PC-3 (cell line): ENCODE measurements around the gene PELI1. TPM values are rescaled to one million over a fixed set of nuclear protein-coding genes. Genes with fewer than 3 reads are reported as not detected.

Source experiments
- ATAC-seq: fragments of 200-7000 bp; cut with Tn5 transposase; 2 replicates; pipeline ENCODE4 v1.9.1; 2020; ENCODE audit warnings: mild to moderate bottlenecking, moderate library complexity
- BruUV-seq: library from RNA; stranded (reverse); fragments of 400-500 nt; replicated peaks from 2 replicates; lab custom pipeline; 2021; lab: Mats Ljungman, UMichigan
- CTCF ChIA-PET: fragments of 300-600 bp; sonication (Branson Sonifier 250); formaldehyde crosslinking; loops from one replicate; lab custom pipeline; 2022; ENCODE audit warnings: antibody characterized with exemption; lab: Charles Lee
- POLR2A ChIA-PET: fragments of 300-600 bp; sonication (Branson Sonifier 250); formaldehyde crosslinking; loops from one replicate; lab custom pipeline; 2022; ENCODE audit warnings: antibody characterized with exemption; ENCODE audit not compliant: unreplicated experiment; lab: Charles Lee
- DNase-seq: peaks from one replicate; pipeline ENCODE4 v3.0.0-alpha.2; 2015
- H2AFZ ChIP-seq: fragments of 300-600 bp; sonication (generic); 2 replicates; pipeline ENCODE4 v1.6.0; 2016; ENCODE audit warnings: antibody characterized with exemption, low read length
- H3F3A ChIP-seq: fragments of 300-600 bp; sonication (generic); one replicate; pipeline ENCODE4 v1.6.0; 2017; ENCODE audit warnings: antibody characterized with exemption, low read length, control low read depth, mild to moderate bottlenecking; ENCODE audit not compliant: unreplicated experiment
- H3K27ac ChIP-seq: fragments of 300-600 bp; sonication (generic); 2 replicates; pipeline ENCODE4 v1.5.1; 2016; ENCODE audit warnings: mild to moderate bottlenecking, low read length
- H3K27me3 ChIP-seq: fragments of 300-600 bp; sonication (generic); 2 replicates; pipeline ENCODE4 v1.6.1; 2016; ENCODE audit warnings: low read length, mixed read lengths
- H3K36me3 ChIP-seq: fragments of 300-600 bp; sonication (generic); 2 replicates; pipeline ENCODE4 v1.6.1; 2016; ENCODE audit warnings: low read depth, mixed run types, low read length, mixed read lengths
- H3K4me1 ChIP-seq: fragments of 300-600 bp; sonication (generic); 2 replicates; pipeline ENCODE4 v1.5.1; 2016; ENCODE audit warnings: low read length; ENCODE audit not compliant: insufficient read depth
- H3K4me2 ChIP-seq: fragments of 300-600 bp; sonication (generic); 2 replicates; pipeline ENCODE4 v1.6.0; 2016; ENCODE audit warnings: low read length
- H3K4me3 ChIP-seq: fragments of 300-600 bp; sonication (generic); 2 replicates; pipeline ENCODE4 v1.5.1; 2016; ENCODE audit warnings: mild to moderate bottlenecking, low read length, mixed read lengths
- H3K79me2 ChIP-seq: fragments of 300-600 bp; sonication (generic); 2 replicates; pipeline ENCODE4 v1.6.1; 2017; ENCODE audit warnings: low read length, mixed read lengths
- H3K9ac ChIP-seq: fragments of 300-600 bp; sonication (generic); 2 replicates; pipeline ENCODE4 v1.6.0; 2016; ENCODE audit warnings: mild to moderate bottlenecking, low read length
- H3K9me2 ChIP-seq: fragments of 300-600 bp; sonication (generic); replicated peaks from 2 replicates; pipeline ENCODE4 v1.6.1; 2016; ENCODE audit warnings: mixed run types, low read length, mixed read lengths
- H3K9me3 ChIP-seq: fragments of 300-600 bp; sonication (generic); 2 replicates; pipeline ENCODE4 v1.6.1; 2016; ENCODE audit warnings: low read length, mixed read lengths
- H4K20me1 ChIP-seq: fragments of 300-600 bp; sonication (generic); 2 replicates; pipeline ENCODE4 v1.6.1; 2016; ENCODE audit warnings: low read length, mixed read lengths
- EZH2 ChIP-seq: fragments of 300-600 bp; sonication (generic); IDR thresholded peaks from one replicate; pipeline ENCODE4 v1.6.1; 2017; ENCODE audit warnings: antibody characterized with exemption, mild to moderate bottlenecking, low read length; ENCODE audit not compliant: unreplicated experiment
- EZH2phosphoT487 ChIP-seq: fragments of 300-600 bp; sonication (generic); IDR thresholded peaks from 2 replicates; pipeline ENCODE4 v1.6.1; 2018; ENCODE audit warnings: mild to moderate bottlenecking, antibody characterized with exemption, low read length, borderline replicate concordance
- intact Hi-C: fragments of 100-400 bp; cut with micrococcal nuclease; formaldehyde crosslinking; loops from 2 replicates; pipeline ENCODE4 v1.9.0; 2023
- total RNA-seq: library from RNA; depleted of rRNA; stranded (reverse); fragments of >200 nt; gene quantifications from 2 replicates; pipeline ENCODE4 v1.2.3, GENCODE V29; 2014
- TF ChIP-seq, protein P1 (sequence below): fragments of 300-600 bp; sonication (generic); conservative IDR thresholded peaks from 2 replicates; pipeline ENCODE4 v1.5.1; 2017; ENCODE audit warnings: antibody characterized with exemption, low read depth, mild to moderate bottlenecking, low read length

PELI1 gene
- total RNA-seq, 1 experiment from 2014 or later, result 5.6 TPM

GRCh38 chr2:64114912-64115277 lies 29.3 kb downstream of the PELI1 start:
- H3K4me2 ChIP-seq, result peak overlapping the region; percentile 35; the same call in 1 of the 2 replicates
- CTCF ChIA-PET, result no interaction called here
- no peaks in the 10 kb centered on the region for H3K9me3 ChIP-seq
- no peaks in the 10 kb centered on the region for H3K36me3 ChIP-seq
- no peaks in the 10 kb centered on the region for H4K20me1 ChIP-seq
- no TSS peak for BruUV-seq
- no peaks in the 10 kb centered on the region for H3K9me2 ChIP-seq
- no peak overlapping the region for H2AFZ ChIP-seq
- POLR2A ChIA-PET, result no interaction called here
- no peak overlapping the region for H3K9ac ChIP-seq
- no peaks in the 10 kb centered on the region for H3K79me2 ChIP-seq
- no peaks in the 10 kb centered on the region for H3K27me3 ChIP-seq
- no peaks in the 10 kb centered on the region for H3F3A ChIP-seq
- no peak overlapping the region for H3K4me3 ChIP-seq
- intact Hi-C loops, result no loop called here
- peaks cover 29% of the 10 kb centered on the region for H3K4me1 ChIP-seq
- no peak for ATAC-seq
- DNase-seq, result no peak
- H3K27ac ChIP-seq, result no peak overlapping the region
- TF ChIP-seq, protein P1, sequence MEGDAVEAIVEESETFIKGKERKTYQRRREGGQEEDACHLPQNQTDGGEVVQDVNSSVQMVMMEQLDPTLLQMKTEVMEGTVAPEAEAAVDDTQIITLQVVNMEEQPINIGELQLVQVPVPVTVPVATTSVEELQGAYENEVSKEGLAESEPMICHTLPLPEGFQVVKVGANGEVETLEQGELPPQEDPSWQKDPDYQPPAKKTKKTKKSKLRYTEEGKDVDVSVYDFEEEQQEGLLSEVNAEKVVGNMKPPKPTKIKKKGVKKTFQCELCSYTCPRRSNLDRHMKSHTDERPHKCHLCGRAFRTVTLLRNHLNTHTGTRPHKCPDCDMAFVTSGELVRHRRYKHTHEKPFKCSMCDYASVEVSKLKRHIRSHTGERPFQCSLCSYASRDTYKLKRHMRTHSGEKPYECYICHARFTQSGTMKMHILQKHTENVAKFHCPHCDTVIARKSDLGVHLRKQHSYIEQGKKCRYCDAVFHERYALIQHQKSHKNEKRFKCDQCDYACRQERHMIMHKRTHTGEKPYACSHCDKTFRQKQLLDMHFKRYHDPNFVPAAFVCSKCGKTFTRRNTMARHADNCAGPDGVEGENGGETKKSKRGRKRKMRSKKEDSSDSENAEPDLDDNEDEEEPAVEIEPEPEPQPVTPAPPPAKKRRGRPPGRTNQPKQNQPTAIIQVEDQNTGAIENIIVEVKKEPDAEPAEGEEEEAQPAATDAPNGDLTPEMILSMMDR, result no peak
- TF ChIP-seq EZH2 (no peak), EZH2phosphoT487 (no peak)

- Histone ChIP-seq H3F3A (no peaks in the 10 kb centered on the region), H4K20me1 (no peaks in the 10 kb centered on the region), H3K4me2 (peak overlapping the region; percentile 35), H3K27ac (peak overlapping the region; percentile 29), H3K79me2 (no peaks in the 10 kb centered on the region), H3K4me3 (no peak overlapping the region), H3K27me3 (no peaks in the 10 kb centered on the region), H3K9ac (no peak overlapping the region), H3K36me3 (no peaks in the 10 kb centered on the region), H3K9me2 (no peaks in the 10 kb centered on the region), H2AFZ (no peak overlapping the region), H3K9me3 (no peaks in the 10 kb centered on the region), H3K4me1 (peaks cover 29% of the 10 kb centered on the region)
- no peak for TF ChIP-seq EZH2
- no peak for TF ChIP-seq EZH2phosphoT487
- TF ChIP-seq, protein P1, result no peak
- DNase-seq, result peak; percentile 75
- ATAC-seq, result peak; percentile 80
- ChIA-PET POLR2A (interaction anchor here (1.1 kb wide), 1 partner anchor 10 kb away, joined by 3 read pairs; no protein-coding TSS in a partner anchor), CTCF (no interaction called here)
- intact Hi-C loops, result no loop called here
- BruUV-seq, result no TSS peak
Observed at GRCh38 chr2:64114063-64114911, 29.9 kb downstream of the PELI1 start.

- Histone ChIP-seq H3K4me3 (no peak overlapping the region), H4K20me1 (no peaks in the 10 kb centered on the region), H3K36me3 (no peaks in the 10 kb centered on the region), H3F3A (no peaks in the 10 kb centered on the region), H3K4me1 (peaks cover 29% of the 10 kb centered on the region), H2AFZ (no peak overlapping the region), H3K27me3 (no peaks in the 10 kb centered on the region), H3K9me2 (no peaks in the 10 kb centered on the region), H3K27ac (no peak overlapping the region), H3K9ac (no peak overlapping the region), H3K4me2 (no peak overlapping the region), H3K9me3 (no peaks in the 10 kb centered on the region), H3K79me2 (no peaks in the 10 kb centered on the region)
- TF ChIP-seq, protein P1, result no peak
- no peak for ATAC-seq
- no peak for DNase-seq
- ChIA-PET POLR2A (interaction anchor here (0.5 kb wide), 1 partner anchor 804 kb away, joined by 5 read pairs; no protein-coding TSS in a partner anchor), CTCF (no interaction called here)
- intact Hi-C loops, result no loop called here
- BruUV-seq, result no TSS peak
Observed at GRCh38 chr2:64112016-64112415, 32.2 kb downstream of the PELI1 start.
